ENCODE measurements around the gene ZNF892.

DNA sequence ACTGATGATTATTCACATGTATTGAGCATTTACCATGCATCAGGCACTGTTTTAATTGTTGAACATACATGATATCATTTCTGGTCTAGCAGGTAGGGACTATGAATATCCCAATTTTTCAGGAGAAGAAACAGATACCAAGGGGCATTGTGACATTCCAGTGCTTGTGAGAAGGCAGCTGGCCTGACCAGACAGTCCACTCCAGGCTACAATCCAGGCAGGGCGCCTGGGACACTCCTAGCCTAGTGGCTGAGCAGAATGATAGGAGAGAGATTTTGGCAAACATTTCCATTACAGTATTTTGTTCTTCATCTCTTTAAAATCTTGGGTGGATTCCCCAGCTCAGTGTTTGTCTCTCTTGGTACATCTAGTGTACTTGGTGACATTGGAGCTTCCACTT lies 24.9 kb downstream of the ZNF892 start:
- no peak for TF ChIP-seq EP300 (IDR thresholded peaks at IDR 0.05; ENCODE audit: borderline replicate concordance)
- no peak for TF ChIP-seq YY1 (IDR thresholded peaks at IDR 0.05; ENCODE audit: low read depth)
- TF ChIP-seq TAF1 (IDR thresholded peaks at IDR 0.05; ENCODE audit: low read depth): no peak
- no peak for TF ChIP-seq EGR1 (IDR thresholded peaks at IDR 0.05)
- TF ChIP-seq CEBPB (IDR thresholded peaks at IDR 0.05): no peak
- TF ChIP-seq NFIC (IDR thresholded peaks at IDR 0.05): no peak
- no peak for TF ChIP-seq TCF12 (IDR thresholded peaks at IDR 0.05; ENCODE audit: low read depth)
- TF ChIP-seq FOXM1 (IDR thresholded peaks at IDR 0.05; ENCODE audit: borderline replicate concordance, low read depth): no peak
- TF ChIP-seq REST (IDR thresholded peaks at IDR 0.05; ENCODE audit: low read depth): no peak
- no peak for TF ChIP-seq MAX (IDR thresholded peaks at IDR 0.05)
- TF ChIP-seq USF1 (IDR thresholded peaks at IDR 0.05): no peak
